Activated CD4-positive, alpha-beta T cell treated with anti-CD3 and anti-CD28 coated beads, Interleukin-2, amount 50 U/mL, for 4 hours (primary cell): ENCODE measurements around the gene NRDE2.

Source experiments
- DNase-seq, 2 experiments: peaks; one replicate each; pipeline ENCODE4 v3.0.0-alpha.2; 2020

The NRDE2 gene, protein sequence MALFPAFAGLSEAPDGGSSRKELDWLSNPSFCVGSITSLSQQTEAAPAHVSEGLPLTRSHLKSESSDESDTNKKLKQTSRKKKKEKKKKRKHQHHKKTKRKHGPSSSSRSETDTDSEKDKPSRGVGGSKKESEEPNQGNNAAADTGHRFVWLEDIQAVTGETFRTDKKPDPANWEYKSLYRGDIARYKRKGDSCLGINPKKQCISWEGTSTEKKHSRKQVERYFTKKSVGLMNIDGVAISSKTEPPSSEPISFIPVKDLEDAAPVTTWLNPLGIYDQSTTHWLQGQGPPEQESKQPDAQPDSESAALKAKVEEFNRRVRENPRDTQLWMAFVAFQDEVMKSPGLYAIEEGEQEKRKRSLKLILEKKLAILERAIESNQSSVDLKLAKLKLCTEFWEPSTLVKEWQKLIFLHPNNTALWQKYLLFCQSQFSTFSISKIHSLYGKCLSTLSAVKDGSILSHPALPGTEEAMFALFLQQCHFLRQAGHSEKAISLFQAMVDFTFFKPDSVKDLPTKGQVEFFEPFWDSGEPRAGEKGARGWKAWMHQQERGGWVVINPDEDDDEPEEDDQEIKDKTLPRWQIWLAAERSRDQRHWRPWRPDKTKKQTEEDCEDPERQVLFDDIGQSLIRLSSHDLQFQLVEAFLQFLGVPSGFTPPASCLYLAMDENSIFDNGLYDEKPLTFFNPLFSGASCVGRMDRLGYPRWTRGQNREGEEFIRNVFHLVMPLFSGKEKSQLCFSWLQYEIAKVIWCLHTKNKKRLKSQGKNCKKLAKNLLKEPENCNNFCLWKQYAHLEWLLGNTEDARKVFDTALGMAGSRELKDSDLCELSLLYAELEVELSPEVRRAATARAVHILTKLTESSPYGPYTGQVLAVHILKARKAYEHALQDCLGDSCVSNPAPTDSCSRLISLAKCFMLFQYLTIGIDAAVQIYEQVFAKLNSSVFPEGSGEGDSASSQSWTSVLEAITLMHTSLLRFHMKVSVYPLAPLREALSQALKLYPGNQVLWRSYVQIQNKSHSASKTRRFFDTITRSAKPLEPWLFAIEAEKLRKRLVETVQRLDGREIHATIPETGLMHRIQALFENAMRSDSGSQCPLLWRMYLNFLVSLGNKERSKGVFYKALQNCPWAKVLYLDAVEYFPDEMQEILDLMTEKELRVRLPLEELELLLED

DNA sequence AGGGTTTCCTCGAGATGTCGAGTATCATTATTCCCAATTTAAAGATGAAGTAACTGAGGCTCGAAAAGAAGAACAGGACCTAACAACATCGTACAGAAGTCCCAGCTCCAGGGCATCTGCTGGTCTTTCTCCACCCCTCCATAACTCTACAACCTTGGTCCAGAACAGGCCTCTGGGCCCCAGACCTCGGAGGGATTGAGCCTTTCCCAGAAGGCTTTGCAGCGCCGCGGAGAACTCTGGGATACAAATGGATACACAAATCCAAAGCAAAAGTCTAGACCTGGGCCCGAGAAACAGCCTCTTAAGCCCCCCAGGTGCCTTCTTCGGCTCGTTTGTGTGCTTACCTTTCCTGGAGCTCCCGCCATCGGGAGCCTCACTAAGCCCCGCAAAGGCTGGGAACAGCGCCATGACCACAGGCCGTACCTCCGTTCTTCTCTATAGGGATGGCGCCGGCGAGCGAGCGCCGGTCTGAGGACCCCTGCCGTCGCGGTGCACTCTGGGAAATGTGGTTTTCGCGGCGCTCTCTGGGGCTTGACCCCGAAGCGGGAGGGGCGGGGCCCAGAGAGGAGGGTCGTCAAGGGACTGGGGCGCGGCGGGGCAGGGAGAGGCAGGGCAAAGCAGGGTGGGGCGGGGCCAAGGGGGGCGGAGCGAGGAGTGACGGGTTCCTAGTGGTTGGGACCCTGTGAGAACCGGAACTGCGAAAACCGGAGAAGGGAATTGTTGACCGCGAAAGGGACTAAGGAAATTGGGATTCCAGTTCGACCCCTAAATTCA is at the start of gene NRDE2:
NRDE2 (minus strand) TSS at position 445 of the 774 bp plus-strand sequence; CDS start at position 408, 37 bp downstream.
- DNase-seq = peak; percentile 96

DNA sequence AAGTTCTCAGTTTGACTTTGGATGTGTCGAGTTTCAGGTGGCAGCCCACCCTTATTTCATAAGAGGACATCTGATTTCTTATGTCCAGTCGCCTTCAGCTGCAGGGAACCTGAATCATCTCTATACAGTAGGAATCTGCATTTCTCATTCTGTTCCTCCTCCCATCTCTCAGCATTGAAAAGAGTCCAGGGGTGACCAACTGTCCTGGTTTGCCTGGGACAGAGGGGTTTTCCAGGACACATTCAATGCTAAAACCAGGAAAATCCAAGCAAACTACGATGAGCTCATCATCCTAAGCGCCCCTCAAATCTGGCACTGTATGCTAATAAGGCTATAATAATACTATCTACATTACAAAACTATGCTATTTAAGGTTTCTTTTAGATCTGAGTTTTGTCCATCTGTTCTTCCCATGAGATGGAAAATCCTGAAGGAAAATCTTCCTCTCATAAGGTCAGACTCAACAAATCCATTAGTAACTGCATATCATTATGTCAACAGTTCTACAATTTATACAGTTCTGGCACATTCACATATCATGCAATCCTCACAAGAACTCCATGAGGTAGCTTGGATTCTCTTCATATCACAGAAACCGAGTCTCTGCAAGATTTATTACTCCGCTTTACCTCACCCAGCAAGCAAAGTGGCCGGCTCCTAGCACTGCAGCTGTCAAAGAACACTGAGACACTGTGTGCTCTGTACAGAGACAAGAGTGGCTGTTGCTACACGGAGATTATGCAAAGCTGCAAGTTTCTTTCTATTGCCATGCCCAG is 49.5 kb upstream of the NRDE2 start:
- no peak for DNase-seq

DNA sequence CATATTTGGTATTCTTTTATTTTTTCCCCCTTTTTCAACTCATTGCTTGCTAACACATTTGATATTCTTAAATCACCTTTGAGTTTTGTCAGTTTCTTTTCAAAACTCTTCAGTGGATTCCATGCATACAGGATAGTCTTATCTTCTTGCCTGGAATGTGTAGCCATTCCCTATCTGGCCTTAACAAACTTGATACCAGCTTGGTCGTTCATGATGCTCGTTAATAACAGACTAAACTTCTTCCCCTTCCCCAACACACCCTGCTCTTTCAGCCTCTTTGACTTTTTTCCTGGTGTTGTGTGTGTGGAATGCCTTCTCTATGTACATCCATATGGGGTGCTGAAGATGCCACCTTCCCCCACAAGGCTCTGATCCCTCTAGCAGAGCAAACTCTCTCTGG is 47.4 kb upstream of the NRDE2 start:
- no peak for DNase-seq

DNA sequence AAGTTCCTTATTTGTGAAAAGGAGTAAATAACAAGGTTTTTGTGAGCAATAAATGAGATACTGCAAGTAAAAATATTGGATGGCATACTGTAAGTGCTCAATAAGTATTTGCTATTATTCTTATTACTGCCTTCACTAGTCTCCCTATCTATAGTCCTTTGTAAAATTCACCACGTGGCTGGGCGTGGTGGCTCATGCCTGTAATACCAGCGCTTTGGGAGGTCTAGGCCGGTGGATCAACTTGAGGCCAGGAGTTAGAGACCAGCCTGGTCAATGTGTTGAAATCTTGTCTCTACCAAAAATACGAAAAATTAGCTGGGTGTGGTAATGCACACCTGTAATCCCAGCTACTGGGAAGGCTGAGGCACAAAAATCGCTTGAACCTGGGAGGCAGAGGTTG is 46.5 kb upstream of the NRDE2 start:
- no peak for DNase-seq

DNA sequence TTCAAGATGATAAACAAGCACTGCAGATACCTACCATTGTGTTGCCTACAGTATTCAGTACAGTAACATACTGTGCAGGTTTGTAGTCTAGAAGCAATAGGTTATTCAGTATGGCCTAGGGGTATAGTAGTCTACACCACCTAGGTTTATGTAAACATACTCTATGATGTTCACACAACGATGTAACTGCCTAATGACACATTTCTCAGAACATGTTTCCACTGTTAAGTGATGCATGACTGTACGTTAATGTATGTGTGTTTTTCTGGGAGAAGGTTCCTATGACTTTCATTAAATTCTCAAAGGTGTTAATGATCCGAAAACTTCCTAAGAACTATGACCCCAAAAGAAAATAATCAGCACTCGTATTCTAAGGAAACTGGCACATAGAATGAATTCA is 44.2 kb upstream of the NRDE2 start:
- no peak for DNase-seq

DNA sequence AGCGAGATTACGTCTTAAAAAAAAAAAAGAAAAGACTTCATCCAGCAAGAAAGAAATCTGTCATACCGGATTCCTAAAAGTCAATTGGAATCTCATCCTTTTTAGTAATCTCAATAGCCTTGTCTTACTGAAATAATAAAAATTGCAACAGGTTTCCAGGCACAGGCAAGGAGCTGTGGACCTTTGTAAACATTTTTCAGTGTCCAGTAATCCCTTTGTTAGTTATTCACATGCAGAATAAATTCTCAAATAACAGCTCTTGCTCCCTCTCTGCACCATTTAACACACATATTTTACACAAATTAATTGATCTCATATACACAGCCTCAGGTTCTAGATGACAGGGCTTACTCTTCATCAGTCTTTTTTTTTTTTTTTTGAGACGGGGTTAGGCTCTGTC is 43.1 kb upstream of the NRDE2 start:
- DNase-seq = no peak

DNA sequence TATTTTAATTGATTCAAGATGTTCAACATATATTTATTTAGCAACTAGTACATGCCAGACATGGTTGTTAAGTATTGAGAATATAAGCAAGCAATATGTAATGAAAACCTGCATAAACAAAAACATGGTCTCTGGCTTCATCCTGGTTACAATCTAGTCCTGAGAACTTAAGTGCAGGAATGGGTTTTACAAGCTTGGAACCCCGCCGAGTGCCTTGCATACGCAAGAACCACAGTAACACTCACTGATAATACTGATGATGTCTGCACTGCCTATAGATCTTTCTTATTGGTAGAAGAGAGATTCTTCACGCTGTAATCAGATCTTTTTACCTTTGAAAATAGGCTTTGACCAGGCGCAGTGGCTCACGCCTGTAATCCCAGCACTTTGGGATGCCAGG is 42.1 kb upstream of the NRDE2 start:
- no peak for DNase-seq

DNA sequence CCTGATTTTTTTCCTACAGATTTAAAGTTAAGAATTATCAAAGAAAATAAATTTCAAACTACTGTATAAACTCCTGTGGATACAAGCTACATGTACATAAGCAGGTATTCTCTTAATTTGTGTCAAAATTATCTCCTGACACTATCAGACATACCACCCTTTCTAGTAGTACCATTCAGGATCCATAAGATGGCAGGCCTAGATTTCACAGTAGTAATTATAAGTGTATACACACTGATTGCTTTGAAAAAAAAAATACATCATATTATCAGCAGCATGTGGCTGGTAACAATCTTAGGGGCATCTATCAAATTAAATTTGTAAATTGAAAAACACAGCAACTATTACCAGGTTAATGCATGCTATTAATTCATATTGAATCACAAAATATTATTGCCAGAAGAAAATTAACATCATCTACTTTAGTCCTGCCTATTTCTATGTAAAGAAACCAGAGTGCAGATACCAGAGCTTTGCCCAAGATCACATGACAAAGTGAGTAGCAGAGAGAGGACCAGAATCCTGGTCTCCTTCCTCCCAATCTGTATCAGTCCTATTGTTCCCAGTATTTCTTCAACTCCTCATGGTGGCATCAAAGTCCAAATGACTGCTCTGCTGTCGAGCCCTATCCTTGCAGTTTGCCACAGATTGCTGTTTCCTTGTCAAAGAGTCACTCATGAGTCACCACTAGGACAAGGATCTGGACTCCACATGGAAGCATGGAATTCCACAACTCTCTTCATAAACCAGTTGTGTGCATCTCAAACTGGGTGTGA is 37.4 kb upstream of the NRDE2 start:
- no peak for DNase-seq

DNA sequence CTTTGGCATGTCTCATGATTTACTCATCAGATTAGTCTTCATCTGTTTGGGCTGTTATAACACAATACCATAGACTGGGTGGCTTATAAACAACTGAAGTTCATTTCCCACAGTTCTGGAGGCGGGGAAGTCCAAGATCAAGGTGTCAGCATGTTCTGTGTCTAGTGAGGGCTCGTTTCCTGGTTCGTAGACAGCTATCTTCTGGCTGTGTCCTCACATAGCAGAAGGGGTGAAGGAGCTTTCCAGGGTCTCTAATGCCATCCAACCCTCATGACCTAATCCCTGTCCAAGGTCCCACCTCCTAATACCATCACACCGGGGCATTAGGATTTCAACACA is 30.8 kb upstream of the NRDE2 start:
- no peak for DNase-seq

DNA sequence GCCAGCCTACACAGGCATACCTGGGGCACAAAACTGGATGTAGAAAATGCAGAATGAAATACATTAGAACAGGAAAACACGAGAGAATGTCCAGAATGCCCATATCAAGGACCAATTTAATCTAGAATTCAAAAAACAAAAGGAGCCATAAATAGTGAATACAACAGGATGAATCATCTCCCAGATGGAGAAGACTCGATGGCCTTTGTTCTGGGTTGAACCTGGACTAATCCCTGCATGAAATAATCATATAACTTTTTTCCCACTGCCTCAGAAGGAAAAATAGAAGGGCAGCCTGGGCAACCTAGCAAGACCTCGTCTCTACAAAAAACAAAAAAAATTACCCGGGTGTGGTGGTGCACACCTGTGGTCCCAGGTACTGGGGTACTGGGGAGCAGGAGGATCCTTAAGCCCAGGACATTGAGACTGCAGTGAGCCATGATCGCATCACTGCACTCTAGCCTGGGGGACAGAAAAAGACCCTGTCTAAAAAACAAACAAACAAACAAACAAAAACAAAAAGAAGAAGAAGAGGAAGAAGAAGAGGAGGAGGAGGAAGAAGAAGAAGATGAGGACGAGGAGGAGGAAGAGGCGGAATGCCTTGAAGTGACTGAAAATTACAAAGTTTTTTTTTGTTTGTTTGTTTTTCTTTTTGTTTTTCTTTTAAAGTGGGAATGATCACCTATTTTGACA is 30.3 kb upstream of the NRDE2 start:
- no peak for DNase-seq

DNA sequence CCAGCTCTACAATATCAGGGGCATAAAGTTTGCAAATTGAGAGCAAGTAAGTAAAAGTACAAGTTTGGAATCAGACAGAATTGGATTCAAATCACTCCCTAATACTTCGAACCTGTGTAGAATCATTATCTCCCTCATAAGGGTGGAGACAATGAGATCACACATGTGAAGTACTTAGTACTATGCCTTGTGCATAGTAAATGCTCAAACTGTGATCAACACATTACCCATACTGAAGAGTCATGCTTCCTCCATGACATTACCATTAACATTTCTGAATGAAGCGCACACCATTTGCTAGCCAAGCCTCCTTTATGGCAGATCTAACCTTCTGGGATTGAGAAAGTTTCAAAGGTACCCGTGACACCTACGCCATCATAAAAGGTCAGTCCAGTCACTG is 26.6 kb upstream of the NRDE2 start:
- no peak for DNase-seq

DNA sequence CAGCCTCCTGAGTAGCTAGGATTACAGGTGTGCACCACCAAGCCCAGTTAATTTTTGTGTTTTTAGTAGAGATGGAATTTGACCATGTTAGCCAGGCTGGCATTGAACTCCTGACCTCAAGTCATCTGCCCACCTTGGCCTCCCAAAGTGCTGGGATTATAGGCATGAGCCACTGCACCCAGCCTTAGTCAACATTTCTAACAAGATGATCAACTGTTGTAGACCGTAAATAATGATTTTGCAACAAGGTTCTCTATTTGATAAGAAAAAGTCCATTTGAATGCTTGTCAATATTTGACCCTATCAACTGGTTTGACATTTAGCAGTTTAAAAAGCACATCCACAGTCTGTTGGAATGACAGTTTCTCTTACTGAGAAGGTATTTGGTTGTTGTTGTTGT is 25.2 kb upstream of the NRDE2 start:
- DNase-seq = no peak

DNA sequence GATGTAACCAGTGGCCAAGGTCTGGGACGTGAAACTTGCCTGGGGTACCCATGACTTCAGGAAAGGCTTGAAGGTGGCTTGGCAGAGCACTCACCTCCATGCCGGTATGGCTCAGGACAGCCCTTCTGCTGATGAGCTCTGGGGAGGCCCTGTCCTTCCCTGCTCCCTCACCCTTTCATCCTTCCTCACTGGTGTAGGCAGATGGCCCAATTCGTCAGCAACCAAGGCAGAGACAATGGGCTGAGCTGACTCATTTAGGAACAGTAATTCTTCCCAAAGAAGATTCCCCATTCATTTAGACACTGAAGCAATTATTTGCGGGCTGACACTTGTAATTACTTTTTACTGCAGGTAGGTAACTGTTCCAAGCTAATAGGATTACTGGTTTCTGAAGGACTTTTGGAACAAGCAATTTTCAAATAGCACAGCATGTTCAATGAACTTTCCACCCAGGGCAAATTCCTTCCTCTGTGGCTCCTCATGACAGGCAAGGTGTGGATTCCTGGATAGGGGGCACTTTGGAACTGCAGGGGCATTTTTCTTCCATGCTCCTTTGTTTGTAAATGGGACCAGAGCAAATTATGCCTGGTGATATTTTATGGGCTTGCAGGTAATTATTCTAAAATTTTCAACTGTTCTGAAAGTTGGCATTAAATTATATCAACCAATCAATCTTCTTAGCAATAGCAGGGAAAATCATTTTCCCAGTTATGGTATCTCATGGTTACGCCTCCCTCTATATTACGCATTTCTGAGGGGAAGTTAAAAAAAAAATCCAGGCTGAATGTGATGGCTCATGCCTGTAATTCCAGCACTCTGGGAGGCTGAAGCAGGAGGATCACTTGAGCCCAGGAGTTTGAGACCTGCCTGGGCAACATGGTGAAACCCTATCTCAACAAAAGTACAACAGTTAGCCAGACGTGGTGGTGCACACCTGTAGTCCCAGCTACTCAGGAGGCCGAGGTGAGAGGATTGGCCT is 24.1 kb upstream of the NRDE2 start:
- no peak for DNase-seq

DNA sequence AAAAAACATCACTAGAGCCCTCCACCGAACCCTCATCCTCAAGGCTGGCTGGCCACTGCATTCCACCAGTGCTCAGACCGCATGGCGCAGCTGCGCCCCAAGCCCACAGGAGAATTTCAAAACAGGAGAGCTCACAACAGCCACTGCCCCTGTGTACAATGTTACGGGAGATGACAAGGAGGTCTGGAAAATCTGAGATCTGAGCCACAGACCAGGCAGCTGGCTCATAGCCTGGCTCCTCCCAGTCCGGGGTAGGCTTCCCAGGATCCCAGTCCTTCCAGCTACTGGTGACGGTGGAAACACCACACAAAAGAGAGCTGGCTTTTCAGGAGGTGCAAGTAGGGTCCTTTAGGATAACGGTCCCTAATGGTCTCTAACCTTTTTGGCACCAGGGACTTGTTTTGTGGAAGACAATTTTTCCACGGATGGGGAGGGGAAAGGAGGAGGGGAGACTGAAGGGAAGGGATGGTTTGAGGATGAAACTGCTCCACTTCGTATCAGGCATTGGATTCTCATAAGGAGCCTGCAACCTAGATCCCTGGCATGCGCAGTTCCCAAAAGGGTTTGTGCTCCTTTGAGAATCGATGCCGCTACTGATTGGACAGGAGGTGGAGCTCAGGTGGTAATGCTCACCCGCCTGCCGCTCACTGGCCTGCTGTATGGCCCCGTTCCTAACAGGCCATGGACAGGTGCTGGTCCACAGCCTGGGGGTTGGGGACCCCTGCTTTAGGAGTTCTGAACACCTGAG is 23.0 kb upstream of the NRDE2 start:
- DNase-seq = no peak

DNA sequence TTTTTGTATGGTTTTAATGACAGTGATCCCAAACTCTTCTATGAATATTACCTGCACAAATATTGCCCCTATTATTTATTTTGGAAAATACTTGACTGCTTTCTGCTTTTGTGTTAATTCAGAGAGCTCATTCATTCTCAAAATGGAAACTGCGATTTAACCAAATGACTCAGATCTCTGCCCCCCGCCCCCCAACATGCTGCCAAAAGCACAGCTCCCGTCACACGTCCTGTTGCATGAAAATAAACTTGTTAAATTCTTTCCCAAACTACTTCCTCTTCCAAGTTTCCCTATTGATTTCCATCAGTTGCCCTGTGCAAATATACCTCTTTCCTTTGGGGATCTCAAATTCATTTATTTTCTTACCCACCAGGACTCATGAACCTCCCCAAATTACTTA is 18.0 kb upstream of the NRDE2 start:
- no peak for DNase-seq

DNA sequence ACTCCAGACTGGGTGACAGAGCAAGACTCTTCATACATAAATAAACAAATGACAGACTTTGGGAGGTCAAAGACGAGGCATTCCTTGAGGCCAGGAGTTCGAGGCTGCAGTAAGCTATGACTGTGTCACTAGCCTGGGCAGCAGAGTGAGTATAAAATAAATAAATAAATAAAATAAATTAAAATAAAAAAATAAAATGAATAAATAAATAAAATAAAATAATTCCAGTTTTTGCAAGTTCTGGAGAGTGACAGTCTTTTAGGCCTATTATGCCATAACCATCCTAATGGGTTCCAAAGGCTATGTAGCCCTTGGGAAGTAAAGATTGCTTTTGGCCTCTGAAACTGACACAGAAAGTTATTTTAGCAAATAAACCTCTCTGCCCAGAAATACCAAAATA is 16.5 kb upstream of the NRDE2 start:
- DNase-seq = no peak

DNA sequence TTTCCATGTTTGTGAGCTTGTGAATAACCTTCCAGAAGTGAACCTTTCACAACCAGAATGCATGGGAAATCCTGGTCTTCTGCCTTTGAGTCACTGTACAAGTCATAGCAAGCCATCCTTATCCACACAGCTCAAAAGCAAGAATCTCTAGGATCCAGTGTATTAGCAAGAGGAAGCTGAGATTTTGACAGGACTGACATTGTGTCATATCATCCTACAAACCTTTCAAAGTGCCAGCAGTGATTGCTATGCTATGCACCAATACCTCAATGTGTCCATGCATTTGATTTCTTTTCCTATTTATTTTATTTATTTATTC is 13.5 kb upstream of the NRDE2 start:
- no peak for DNase-seq

DNA sequence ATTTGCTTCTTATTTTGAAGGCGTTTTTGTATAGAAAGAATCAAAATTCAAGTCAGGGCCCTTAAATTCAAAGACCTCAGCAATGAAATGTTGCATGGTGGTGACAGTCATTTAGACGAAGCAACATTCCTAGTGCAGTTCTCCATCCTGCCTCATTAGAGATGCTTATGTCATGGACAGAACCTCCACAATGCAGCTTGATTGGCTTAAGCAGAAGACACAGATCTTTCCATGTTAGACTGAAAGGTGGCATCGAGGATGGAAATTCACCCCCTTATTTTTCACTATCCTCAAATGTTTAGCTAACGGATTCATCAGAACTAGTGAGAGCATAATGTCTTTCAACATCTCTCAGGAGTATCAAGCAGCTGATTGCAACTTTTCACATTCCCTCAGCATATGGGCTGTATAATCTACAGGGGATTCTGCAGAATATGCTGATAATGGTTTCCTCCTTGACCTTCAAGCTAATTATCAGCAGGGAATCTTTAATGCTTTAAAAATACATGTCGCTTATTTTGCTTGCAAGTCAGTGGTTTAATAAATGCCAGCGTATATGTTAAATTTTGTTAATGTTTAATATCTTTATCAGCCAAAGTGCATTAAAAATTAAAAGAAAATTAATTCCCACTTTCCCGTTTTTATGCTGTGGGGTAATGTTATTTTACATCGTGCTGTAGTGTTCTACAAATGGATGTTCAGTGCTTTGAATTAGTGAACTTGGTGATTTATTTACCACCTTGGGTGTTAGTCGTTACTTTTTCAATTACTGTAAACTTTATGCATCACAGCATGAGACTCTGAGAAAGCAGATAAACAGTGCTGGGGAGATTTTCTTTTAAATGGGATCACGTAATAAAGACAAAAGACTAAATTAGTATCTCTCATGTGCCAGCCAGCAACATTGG is 12.8 kb upstream of the NRDE2 start:
- DNase-seq = no peak
